ENCODE data around the gene IL17RD.

IL17RD gene

GRCh38 chr3:57169872-57170623 is 4.9 kb upstream of the IL17RD start (continued):
- TF ChIP-seq REST (tag by site-specific recombination; IDR thresholded peaks at IDR 0.05) (no peak), TCF7L2 (IDR thresholded peaks at IDR 0.05; ENCODE audit: borderline replicate concordance, low read depth, low read length) (0 out of 2 replicates have a peak, but pooled peaks have one; percentile 26), ZNF341 (tag by site-specific recombination; IDR thresholded peaks at IDR 0.05; ENCODE audit: low read depth) (0 out of 2 replicates have a peak, but pooled peaks have one; percentile 32), ZBTB21 (tag by site-specific recombination; IDR thresholded peaks at IDR 0.05) (no peak), ZNF140 (tag by site-specific recombination; IDR thresholded peaks at IDR 0.05) (no peak), SALL2 (tag by site-specific recombination; IDR thresholded peaks at IDR 0.05; ENCODE audit: borderline replicate concordance) (no peak), ZNF24 (tag by site-specific recombination; IDR thresholded peaks at IDR 0.05) (no peak), SCRT1 (tag by site-specific recombination; IDR thresholded peaks at IDR 0.05; ENCODE audit: borderline replicate concordance) (peak; percentile 93), ZNF544 (tag by site-specific recombination; IDR thresholded peaks at IDR 0.05) (no peak), KLF7 (tag by site-specific recombination; IDR thresholded peaks at IDR 0.05; ENCODE audit: borderline replicate concordance) (no peak), ZNF280C (tag by site-specific recombination; IDR thresholded peaks at IDR 0.05) (no peak), ZNF433 (tag by site-specific recombination; IDR thresholded peaks at IDR 0.05; ENCODE audit: low read depth) (no peak), ZBTB17 (tag by site-specific recombination; IDR thresholded peaks at IDR 0.05) (0 out of 2 replicates have a peak, but pooled peaks have one; percentile 16), ZNF843 (tag by site-specific recombination; IDR thresholded peaks at IDR 0.05) (peak; percentile 11; the same call in 1 of the 2 replicates), ZFP3 (tag by site-specific recombination; IDR thresholded peaks at IDR 0.05; ENCODE audit: low read depth) (no peak), ZNF211 (tag by site-specific recombination; IDR thresholded peaks at IDR 0.05; ENCODE audit: low read depth) (no peak), ZNF10 (tag by site-specific recombination; IDR thresholded peaks at IDR 0.05) (no peak), ZNF138 (tag by site-specific recombination; IDR thresholded peaks at IDR 0.05; ENCODE audit: borderline replicate concordance) (no peak), BCL11B (tag by site-specific recombination; IDR thresholded peaks at IDR 0.05; ENCODE audit: low read depth) (no peak), ZNF521 (tag by site-specific recombination; IDR thresholded peaks at IDR 0.05) (no peak), ZNF132 (tag by site-specific recombination; IDR thresholded peaks at IDR 0.05; ENCODE audit: borderline replicate concordance) (no peak), ZNF324 (tag by site-specific recombination; IDR thresholded peaks at IDR 0.05) (no peak), BCL11A (tag by site-specific recombination; IDR thresholded peaks at IDR 0.05; ENCODE audit: low read depth) (no peak), ZNF777 (tag by site-specific recombination; IDR thresholded peaks at IDR 0.05; ENCODE audit: borderline replicate concordance) (no peak), HOXD13 (CRISPR knock-in tag; IDR thresholded peaks at IDR 0.05; ENCODE audit: borderline replicate concordance) (no peak), ZBTB1 (tag by site-specific recombination; IDR thresholded peaks at IDR 0.05) (no peak), ZNF112 (tag by site-specific recombination; IDR thresholded peaks at IDR 0.05) (no peak), ZBTB26 (tag by site-specific recombination; optimal IDR thresholded peaks at IDR 0.05) (peak; percentile 25), ZBTB48 (tag by site-specific recombination; IDR thresholded peaks at IDR 0.05) (no peak)
- TF ChIP-seq, protein P1, sequence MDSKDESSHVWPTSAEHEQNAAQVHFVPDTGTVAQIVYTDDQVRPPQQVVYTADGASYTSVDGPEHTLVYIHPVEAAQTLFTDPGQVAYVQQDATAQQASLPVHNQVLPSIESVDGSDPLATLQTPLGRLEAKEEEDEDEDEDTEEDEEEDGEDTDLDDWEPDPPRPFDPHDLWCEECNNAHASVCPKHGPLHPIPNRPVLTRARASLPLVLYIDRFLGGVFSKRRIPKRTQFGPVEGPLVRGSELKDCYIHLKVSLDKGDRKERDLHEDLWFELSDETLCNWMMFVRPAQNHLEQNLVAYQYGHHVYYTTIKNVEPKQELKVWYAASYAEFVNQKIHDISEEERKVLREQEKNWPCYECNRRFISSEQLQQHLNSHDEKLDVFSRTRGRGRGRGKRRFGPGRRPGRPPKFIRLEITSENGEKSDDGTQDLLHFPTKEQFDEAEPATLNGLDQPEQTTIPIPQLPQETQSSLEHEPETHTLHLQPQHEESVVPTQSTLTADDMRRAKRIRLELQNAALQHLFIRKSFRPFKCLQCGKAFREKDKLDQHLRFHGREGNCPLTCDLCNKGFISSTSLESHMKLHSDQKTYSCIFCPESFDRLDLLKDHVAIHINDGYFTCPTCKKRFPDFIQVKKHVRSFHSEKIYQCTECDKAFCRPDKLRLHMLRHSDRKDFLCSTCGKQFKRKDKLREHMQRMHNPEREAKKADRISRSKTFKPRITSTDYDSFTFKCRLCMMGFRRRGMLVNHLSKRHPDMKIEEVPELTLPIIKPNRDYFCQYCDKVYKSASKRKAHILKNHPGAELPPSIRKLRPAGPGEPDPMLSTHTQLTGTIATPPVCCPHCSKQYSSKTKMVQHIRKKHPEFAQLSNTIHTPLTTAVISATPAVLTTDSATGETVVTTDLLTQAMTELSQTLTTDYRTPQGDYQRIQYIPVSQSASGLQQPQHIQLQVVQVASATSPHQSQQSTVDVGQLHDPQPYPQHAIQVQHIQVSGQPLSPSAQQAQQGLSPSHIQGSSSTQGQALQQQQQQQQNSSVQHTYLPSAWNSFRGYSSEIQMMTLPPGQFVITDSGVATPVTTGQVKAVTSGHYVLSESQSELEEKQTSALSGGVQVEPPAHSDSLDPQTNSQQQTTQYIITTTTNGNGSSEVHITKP (tag by site-specific recombination; IDR thresholded peaks at IDR 0.05), result no peak
